Measurements from ENCODE around the gene TGFBR2. TPM values are rescaled to one million over a fixed set of nuclear protein-coding genes. Genes with fewer than 3 reads are reported as not detected.

Gene TGFBR2
- polyA plus RNA-seq, 1 donor (not counting 4 experiments of a cell fraction or from before 2014, with no cell fraction given): 303 TPM

GRCh38 chr3:30646181-30646876 is 39.9 kb downstream of the TGFBR2 start:
- Histone ChIP-seq H3K36me3 (ENCODE audit: control insufficient read depth in 2 of 2, extremely low read depth in 1 of 2, insufficient read depth in 2 of 2, low read length in 2 of 2) (peaks cover 44 to 66% of the 10 kb centered on the region in 2 experiments), H3K4me1 (ENCODE audit: control insufficient read depth, extremely low read depth, insufficient read depth, low read length) (no peaks in the 10 kb centered on the region), H3K27ac (ENCODE audit: control insufficient read depth, insufficient read depth, low read length) (no peak overlapping the region), H3K27me3 (ENCODE audit: control insufficient read depth, extremely low read depth, insufficient read depth, low read length) (no peaks in the 10 kb centered on the region), H3K9me1 (ENCODE audit: control insufficient read depth, extremely low read depth, insufficient read depth, low read length) (peaks cover 5% of the 10 kb centered on the region), H3K4me2 (ENCODE audit: control insufficient read depth, extremely low read depth, insufficient read depth, low read depth, low read length) (no peak overlapping the region), H4K20me1 (ENCODE audit: control insufficient read depth, extremely low read depth, insufficient read depth, low read length) (peaks cover 19% of the 10 kb centered on the region), H3K4me3 (ENCODE audit: control insufficient read depth in 2 of 3, extremely low read depth in 1 of 3, insufficient read depth in 2 of 3, low read depth in 1 of 3, low read length in 3 of 3) (no peak overlapping the region), H3K9ac (ENCODE audit: control insufficient read depth, extremely low read depth, insufficient read depth, low read length) (no peak overlapping the region), H3K9me3 (ENCODE audit: control insufficient read depth, low read depth, low read length) (no peaks in the 10 kb centered on the region), H2AFZ (ENCODE audit: control insufficient read depth, low read length) (no peak overlapping the region), H3K79me2 (ENCODE audit: control insufficient read depth, insufficient read depth, low read length) (peaks cover 97% of the 10 kb centered on the region)
- TF ChIP-seq, protein P1, sequence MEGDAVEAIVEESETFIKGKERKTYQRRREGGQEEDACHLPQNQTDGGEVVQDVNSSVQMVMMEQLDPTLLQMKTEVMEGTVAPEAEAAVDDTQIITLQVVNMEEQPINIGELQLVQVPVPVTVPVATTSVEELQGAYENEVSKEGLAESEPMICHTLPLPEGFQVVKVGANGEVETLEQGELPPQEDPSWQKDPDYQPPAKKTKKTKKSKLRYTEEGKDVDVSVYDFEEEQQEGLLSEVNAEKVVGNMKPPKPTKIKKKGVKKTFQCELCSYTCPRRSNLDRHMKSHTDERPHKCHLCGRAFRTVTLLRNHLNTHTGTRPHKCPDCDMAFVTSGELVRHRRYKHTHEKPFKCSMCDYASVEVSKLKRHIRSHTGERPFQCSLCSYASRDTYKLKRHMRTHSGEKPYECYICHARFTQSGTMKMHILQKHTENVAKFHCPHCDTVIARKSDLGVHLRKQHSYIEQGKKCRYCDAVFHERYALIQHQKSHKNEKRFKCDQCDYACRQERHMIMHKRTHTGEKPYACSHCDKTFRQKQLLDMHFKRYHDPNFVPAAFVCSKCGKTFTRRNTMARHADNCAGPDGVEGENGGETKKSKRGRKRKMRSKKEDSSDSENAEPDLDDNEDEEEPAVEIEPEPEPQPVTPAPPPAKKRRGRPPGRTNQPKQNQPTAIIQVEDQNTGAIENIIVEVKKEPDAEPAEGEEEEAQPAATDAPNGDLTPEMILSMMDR (optimal IDR thresholded peaks at IDR 0.05 in 1 of 3, IDR thresholded peaks at IDR 0.05 in 1 of 3, conservative IDR thresholded peaks at IDR 0.05 in 1 of 3; ENCODE audit: extremely low read depth in 1 of 3, insufficient read depth in 2 of 3, low read length in 3 of 3): no peak
- TF ChIP-seq EZH2 (IDR thresholded peaks at IDR 0.05; ENCODE audit: low read length): no peak
- dilution Hi-C loops (cut with MboI; ENCODE audit: extremely low pct_ligation_motif_present, low sequenced_read_pairs): no loop called here
- FAIRE-seq (no peak), DNase-seq (ENCODE audit: low read depth, low spot score) (no peak)

GRCh38 chr3:30646961-30647752 is 40.8 kb downstream of the TGFBR2 start:
- H3K79me2 ChIP-seq (ENCODE audit: control insufficient read depth, insufficient read depth, low read length): peaks cover 93% of the 10 kb centered on the region
- H3K27me3 ChIP-seq (ENCODE audit: control insufficient read depth, extremely low read depth, insufficient read depth, low read length): no peaks in the 10 kb centered on the region
- FAIRE-seq (no peak), DNase-seq (ENCODE audit: low read depth, low spot score) (no peak)
- H3K9me1 ChIP-seq (ENCODE audit: control insufficient read depth, extremely low read depth, insufficient read depth, low read length): peaks cover 5% of the 10 kb centered on the region
- no peak overlapping the region for H3K4me3 ChIP-seq (ENCODE audit: control insufficient read depth in 2 of 3, extremely low read depth in 1 of 3, insufficient read depth in 2 of 3, low read depth in 1 of 3, low read length in 3 of 3)
- no peak overlapping the region for H3K27ac ChIP-seq (ENCODE audit: control insufficient read depth, insufficient read depth, low read length)
- H3K36me3 ChIP-seq (ENCODE audit: control insufficient read depth in 2 of 2, extremely low read depth in 1 of 2, insufficient read depth in 2 of 2, low read length in 2 of 2): peaks cover 47 to 68% of the 10 kb centered on the region in 2 experiments
- no peaks in the 10 kb centered on the region for H3K9me3 ChIP-seq (ENCODE audit: control insufficient read depth, low read depth, low read length)
- dilution Hi-C loops (cut with MboI; ENCODE audit: extremely low pct_ligation_motif_present, low sequenced_read_pairs): no loop called here
- TF ChIP-seq, protein P1 (optimal IDR thresholded peaks at IDR 0.05 in 1 of 3, IDR thresholded peaks at IDR 0.05 in 1 of 3, conservative IDR thresholded peaks at IDR 0.05 in 1 of 3; ENCODE audit: extremely low read depth in 1 of 3, insufficient read depth in 2 of 3, low read length in 3 of 3): no peak
- TF ChIP-seq EZH2 (IDR thresholded peaks at IDR 0.05; ENCODE audit: low read length): no peak
- H3K4me1 ChIP-seq (ENCODE audit: control insufficient read depth, extremely low read depth, insufficient read depth, low read length): no peaks in the 10 kb centered on the region
- H2AFZ ChIP-seq (ENCODE audit: control insufficient read depth, low read length): no peak overlapping the region
- H4K20me1 ChIP-seq (ENCODE audit: control insufficient read depth, extremely low read depth, insufficient read depth, low read length): peaks cover 12% of the 10 kb centered on the region
- H3K9ac ChIP-seq (ENCODE audit: control insufficient read depth, extremely low read depth, insufficient read depth, low read length): no peak overlapping the region
- H3K4me2 ChIP-seq (ENCODE audit: control insufficient read depth, extremely low read depth, insufficient read depth, low read depth, low read length): no peak overlapping the region

All from keratinocyte (primary cell).